ENCODE measurements around the gene CSE1L.
"Not testable (repeated sequence)": the region's sequence is repeated elsewhere in the genome, so short reads cannot be mapped to it uniquely, and the experiment has no call there.

Gene CSE1L, protein sequence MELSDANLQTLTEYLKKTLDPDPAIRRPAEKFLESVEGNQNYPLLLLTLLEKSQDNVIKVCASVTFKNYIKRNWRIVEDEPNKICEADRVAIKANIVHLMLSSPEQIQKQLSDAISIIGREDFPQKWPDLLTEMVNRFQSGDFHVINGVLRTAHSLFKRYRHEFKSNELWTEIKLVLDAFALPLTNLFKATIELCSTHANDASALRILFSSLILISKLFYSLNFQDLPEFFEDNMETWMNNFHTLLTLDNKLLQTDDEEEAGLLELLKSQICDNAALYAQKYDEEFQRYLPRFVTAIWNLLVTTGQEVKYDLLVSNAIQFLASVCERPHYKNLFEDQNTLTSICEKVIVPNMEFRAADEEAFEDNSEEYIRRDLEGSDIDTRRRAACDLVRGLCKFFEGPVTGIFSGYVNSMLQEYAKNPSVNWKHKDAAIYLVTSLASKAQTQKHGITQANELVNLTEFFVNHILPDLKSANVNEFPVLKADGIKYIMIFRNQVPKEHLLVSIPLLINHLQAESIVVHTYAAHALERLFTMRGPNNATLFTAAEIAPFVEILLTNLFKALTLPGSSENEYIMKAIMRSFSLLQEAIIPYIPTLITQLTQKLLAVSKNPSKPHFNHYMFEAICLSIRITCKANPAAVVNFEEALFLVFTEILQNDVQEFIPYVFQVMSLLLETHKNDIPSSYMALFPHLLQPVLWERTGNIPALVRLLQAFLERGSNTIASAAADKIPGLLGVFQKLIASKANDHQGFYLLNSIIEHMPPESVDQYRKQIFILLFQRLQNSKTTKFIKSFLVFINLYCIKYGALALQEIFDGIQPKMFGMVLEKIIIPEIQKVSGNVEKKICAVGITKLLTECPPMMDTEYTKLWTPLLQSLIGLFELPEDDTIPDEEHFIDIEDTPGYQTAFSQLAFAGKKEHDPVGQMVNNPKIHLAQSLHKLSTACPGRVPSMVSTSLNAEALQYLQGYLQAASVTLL

GRCh38 chr20:49046087-49046900, at the start of gene CSE1L:
Gene CSE1L (plus strand): TSS chr20:49046312. CDS start chr20:49058464, 12,152 bp downstream.
- peak; percentile 96 for DNase-seq (ENCODE audit: low spot score)

GRCh38 chr20:48999890-49000870, 45.9 kb upstream of the CSE1L start:
- DNase-seq (ENCODE audit: low spot score): peak; percentile 31

DNA sequence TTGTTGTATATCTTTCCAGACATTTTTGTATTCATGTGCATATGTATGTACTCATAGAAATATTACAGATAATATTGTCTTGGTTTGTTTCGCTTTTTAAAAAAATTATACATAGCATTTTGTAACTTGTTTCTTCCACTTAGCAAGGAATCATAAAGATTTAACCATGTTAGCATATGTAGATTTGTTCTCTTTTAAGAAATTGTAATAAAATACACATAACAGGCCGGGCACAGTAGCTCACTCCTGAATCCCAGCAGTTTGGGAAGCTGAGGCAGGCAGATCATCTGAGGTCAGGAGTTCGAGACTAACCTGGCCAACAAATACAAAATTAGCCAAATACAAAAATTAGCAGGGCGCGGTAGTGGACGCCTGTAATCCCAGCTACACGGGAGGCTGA, 44.4 kb upstream of the CSE1L start:
- no peak for DNase-seq (ENCODE audit: low spot score)

- no peak for DNase-seq (ENCODE audit: low spot score)
These were observed 39.6 kb upstream of the CSE1L start for GRCh38 chr20:49006446-49006980.

DNA sequence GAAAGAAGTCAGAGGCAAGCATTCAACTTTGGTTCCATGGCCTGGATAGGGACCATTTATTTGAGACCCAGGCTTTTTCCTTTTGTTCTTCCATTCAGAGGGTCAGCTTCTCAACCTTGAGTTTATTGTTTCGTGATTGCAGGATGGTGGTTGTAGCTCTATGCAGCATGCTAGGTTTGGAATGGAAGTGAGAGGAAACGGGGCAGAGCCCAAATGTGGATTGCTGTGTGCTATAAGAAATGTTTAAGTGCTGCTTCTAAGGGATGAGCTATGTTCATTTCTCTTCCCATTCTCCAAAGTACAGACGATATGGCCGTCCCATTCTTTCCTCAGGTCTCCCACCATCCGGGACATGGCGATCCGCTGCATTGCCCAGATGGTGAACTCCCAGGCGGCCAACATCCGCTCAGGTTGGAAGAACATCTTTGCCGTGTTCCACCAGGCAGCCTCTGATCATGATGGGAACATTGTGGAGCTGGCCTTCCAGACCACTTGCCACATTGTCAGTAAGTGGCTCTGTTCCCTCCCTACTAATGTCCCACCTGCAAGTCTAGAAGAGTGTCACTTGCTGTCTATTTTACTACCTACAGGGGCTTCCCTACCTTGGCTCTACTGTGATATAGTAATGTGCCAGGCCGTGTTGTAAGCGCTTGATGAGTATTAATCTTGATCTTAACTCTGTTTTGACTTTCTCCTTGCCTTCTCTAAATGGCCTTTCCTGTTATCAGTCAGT, 36.0 kb upstream of the CSE1L start:
- DNase-seq (ENCODE audit: low spot score): no peak

- DNase-seq (ENCODE audit: low spot score): no peak
These were observed 21.9 kb upstream of the CSE1L start for GRCh38 chr20:49024220-49024619.

- DNase-seq (ENCODE audit: low spot score): not testable (repeated sequence)
These were observed 17.9 kb upstream of the CSE1L start for GRCh38 chr20:49028177-49028576.

DNA sequence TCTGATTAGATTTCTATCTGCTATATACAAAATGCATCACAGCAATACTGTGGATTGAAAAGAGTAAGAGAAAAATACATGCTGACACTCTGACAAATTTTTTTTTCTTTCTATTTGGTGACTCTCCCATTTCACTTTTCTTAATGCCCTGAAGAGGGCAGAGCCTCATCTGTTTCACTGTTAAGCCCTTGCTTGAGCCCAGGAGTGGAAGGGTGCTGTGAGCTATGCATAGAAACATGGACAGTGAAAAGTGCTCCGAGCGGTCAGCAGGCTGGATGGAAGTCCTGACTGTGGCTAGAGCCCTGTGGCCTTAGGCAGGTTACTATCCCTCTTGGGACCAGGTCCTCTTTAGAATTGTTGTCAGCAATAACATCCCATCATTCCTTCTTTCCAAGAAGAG, 17.4 kb upstream of the CSE1L start:
- no peak for DNase-seq (ENCODE audit: low spot score)

- no peak for DNase-seq (ENCODE audit: low spot score)
These were observed 16.9 kb upstream of the CSE1L start for GRCh38 chr20:49029203-49029602.

DNA sequence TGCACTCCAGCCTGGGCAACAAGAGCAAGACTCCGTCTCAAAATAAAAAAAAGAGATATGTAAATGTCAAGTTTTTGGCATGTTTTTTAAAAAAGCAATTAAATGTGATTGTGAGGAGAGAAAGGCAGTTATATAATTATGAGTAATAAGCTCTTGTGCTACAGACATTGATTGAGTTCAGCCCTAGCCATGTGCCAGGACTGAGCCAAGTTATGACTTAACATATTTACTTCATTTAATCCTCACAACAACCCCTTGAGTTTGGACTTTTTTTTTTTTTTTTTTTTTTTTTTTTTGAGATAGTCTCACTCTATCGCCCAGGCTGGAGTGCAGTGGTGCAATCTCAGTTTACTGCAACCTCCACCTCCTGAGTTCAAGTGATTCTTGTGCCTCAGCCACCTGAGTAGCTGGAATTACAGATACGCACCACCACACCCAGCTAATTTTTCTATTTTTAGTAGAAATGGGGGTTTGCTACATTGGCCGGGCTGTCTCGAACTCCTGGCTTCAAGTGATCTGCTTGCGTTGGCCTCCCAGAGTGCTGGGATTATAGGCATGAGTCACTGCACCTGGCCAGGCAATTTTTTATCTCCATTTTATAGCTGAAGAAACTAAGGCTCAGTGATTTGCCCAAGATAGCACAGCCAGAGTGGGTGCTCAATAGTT, 15.0 kb upstream of the CSE1L start:
- no peak for DNase-seq (ENCODE audit: low spot score)

DNA sequence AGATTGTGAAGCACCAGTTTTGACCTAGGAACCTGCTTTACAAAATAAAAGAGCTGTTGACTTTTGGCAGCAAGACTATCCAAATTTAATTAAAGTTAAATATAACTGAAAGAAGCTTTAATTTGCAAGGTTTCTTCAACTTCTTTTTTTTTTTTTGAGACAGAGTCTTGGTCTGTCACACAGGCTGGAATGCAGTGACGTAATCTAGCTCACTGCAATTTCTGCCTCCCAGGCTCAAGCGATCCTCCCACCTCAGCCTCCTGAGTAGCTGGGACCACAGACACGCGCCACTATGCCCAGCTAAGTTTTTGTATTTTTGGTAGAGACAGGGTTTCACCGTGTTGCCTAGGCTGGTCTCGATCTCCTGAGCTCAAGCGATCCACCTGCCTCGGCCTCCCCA, 13.7 kb upstream of the CSE1L start:
- no peak for DNase-seq (ENCODE audit: low spot score)

- DNase-seq (ENCODE audit: low spot score): no peak
These were observed 11.9 kb upstream of the CSE1L start for GRCh38 chr20:49034070-49034732.

DNA sequence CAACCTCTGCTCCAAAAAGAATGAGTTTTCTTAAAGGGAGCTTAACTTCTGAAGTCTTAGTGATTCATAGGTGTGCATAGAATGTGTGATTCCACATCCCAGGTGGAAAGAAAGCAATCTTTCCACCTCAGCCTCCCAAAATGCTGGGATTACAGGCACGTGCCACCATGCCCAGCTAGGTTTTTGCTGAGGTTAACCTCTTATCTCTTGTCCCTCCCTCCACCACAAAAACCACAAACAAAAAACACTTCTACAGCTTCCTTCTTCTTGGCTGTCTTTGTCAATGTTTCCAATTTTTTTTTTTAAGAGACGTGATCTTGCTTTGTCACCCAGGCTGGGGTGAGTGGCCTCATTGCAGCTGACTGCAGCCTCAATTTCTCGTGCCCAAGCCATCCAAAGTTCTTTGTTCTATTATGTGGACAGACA, 8.1 kb upstream of the CSE1L start:
- DNase-seq (ENCODE audit: low spot score): no peak

- no peak for DNase-seq (ENCODE audit: low spot score)
These were observed 6.3 kb upstream of the CSE1L start for GRCh38 chr20:49039854-49040253.

- no peak for DNase-seq (ENCODE audit: low spot score)
These were observed 3.1 kb upstream of the CSE1L start for GRCh38 chr20:49043000-49043399.

DNA sequence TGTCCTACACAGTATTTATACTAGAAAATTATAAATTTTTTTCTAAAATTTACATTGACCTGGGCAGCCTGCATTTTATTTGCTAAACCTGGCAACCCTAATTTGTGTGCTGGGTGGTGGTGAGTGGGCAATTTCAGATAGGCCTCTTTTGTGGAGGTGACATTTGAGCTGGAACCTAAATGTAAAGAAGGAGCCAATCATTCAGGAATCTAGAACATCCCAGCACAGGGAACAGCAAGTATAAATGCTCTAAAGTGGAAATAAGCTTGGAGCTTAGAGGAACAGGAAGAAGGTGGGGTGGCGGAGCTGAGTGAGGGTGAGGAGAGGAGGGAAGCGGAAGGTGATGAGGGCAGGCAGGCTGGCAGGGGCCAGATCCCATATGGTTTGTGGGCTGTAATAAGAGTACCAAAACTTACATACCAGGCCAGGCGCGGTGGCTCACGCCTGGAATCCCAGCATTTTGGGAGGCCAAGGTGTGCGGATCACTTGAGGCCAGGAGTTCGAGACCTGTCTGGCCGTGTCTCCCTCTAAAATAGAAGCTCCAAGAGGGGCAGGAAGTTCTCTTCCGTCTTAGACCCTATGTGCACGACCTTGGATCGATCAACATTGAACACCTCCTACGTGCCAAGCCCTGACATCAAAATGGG, 549 bp upstream of the CSE1L start:
- DNase-seq (ENCODE audit: low spot score): peak; percentile 37

GRCh38 chr20:49052334-49052733, 6.2 kb downstream of the CSE1L start:
- no peak for DNase-seq (ENCODE audit: low spot score)

DNA sequence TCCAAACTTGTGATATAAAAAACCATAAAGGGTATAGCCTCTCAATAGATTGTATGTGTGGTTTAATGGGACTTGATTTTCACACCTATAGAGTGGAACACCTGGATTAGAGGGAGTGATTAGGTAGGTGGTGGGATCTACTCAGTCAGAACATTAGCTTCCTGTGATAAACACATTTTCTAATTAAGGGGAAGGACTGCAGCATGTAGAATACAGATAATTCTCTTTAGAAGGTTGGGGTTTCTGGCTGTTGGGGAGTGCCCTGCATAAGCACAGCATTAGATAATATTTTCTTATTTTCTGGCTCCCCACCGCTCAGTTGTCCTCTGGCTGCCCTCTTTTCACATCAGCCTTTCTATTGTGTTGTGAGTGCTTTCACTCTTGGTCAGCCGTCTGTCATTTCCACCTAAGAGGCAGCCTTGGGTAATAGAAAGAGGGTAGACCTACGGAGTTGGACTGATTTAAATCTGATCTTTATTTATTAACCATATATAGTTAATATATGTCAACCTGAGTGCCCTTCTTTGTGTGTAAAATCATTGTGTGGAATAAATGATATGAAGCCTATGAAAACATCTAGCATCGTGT, 8.0 kb downstream of the CSE1L start:
- no peak for DNase-seq (ENCODE audit: low spot score)
